OCI-LY1 (cell line): ENCODE measurements around the gene DCDC2.

Experiments used
- H2AFZ ChIP-seq: fragments of 200-600 bp; sonication (generic), shearing (Covaris generic); 2 replicates; pipeline ENCODE4 v1.6.0; 2014; ENCODE audit warnings: antibody characterized with exemption, mild to moderate bottlenecking, low read length
- H3F3A ChIP-seq: fragments of 200-600 bp; sonication (generic), shearing (Covaris generic); 2 replicates; pipeline ENCODE4 v1.6.0; 2014; ENCODE audit warnings: mild to moderate bottlenecking, antibody characterized with exemption, low read length, moderate library complexity; ENCODE audit not compliant: insufficient read depth
- H3K27ac ChIP-seq: fragments of 200-600 bp; sonication (generic); 2 replicates; pipeline ENCODE4 v1.5.1; 2014; ENCODE audit warnings: low read length, mixed run types, mild to moderate bottlenecking, low read depth; ENCODE audit not compliant: poor library complexity, severe bottlenecking
- H3K27me3 ChIP-seq: fragments of 200-600 bp; sonication (generic); 2 replicates; pipeline ENCODE4 v1.6.0; 2014; ENCODE audit warnings: antibody characterized with exemption, mild to moderate bottlenecking, low read length, moderate library complexity; ENCODE audit not compliant: insufficient read depth
- H3K36me3 ChIP-seq: fragments of 200-600 bp; sonication (generic); 2 replicates; pipeline ENCODE4 v1.6.1; 2014; ENCODE audit warnings: mild to moderate bottlenecking, antibody characterized with exemption, low read length, moderate library complexity, mixed read lengths; ENCODE audit not compliant: insufficient read depth
- H3K4me1 ChIP-seq: fragments of 200-600 bp; sonication (generic); 2 replicates; pipeline ENCODE4 v1.5.1; 2014; ENCODE audit warnings: mild to moderate bottlenecking, low read length, moderate library complexity; ENCODE audit not compliant: insufficient read depth, severe bottlenecking
- H3K4me2 ChIP-seq: fragments of 200-600 bp; sonication (generic), shearing (Covaris generic); 2 replicates; pipeline ENCODE4 v1.6.1; 2014; ENCODE audit warnings: low read length
- H3K4me3 ChIP-seq: fragments of 200-600 bp; sonication (generic); 2 replicates; pipeline ENCODE4 v1.5.1; 2014; ENCODE audit warnings: low read length, low read depth, mild to moderate bottlenecking, mixed read lengths; ENCODE audit not compliant: poor library complexity, severe bottlenecking
- H3K79me2 ChIP-seq: fragments of 200-600 bp; shearing (Covaris generic); 2 replicates; pipeline ENCODE4 v1.6.1; 2016; ENCODE audit warnings: mixed run types, low read length, mixed read lengths; ENCODE audit not compliant: insufficient read depth
- H3K9ac ChIP-seq: fragments of 200-600 bp; sonication (generic), shearing (Covaris generic); 2 replicates; pipeline ENCODE4 v1.6.1; 2014; ENCODE audit warnings: mild to moderate bottlenecking, low read length, mixed read lengths
- H3K9me2 ChIP-seq: fragments of 200-600 bp; sonication (generic), shearing (Covaris generic); 2 replicates; pipeline ENCODE4 v1.6.1; 2014; ENCODE audit warnings: low read depth, mild to moderate bottlenecking, low read length, mixed read lengths
- H3K9me3 ChIP-seq: fragments of 200-600 bp; shearing (Covaris generic); 2 replicates; pipeline ENCODE4 v1.6.1; 2014; ENCODE audit warnings: low read length, mixed read lengths
- H4K20me1 ChIP-seq: fragments of 200-600 bp; sonication (generic), shearing (Covaris generic); 2 replicates; pipeline ENCODE4 v1.6.0; 2016; ENCODE audit warnings: mild to moderate bottlenecking, low read length; ENCODE audit not compliant: insufficient read depth
- CTCF ChIP-seq: fragments of 200-600 bp; sonication (generic), shearing (Covaris generic); IDR thresholded peaks from 2 replicates; pipeline ENCODE4 v1.5.1; 2017; ENCODE audit warnings: mild to moderate bottlenecking, antibody characterized with exemption, low read length, moderate library complexity, mixed read lengths
- EZH2 ChIP-seq: fragments of 200-600 bp; sonication (generic), shearing (Covaris generic); IDR thresholded peaks from 2 replicates; pipeline ENCODE4 v1.8.0; 2017; ENCODE audit warnings: borderline replicate concordance, mixed run types, mild to moderate bottlenecking, antibody characterized with exemption, low read length, moderate library complexity, mixed read lengths

The DCDC2 gene

GRCh38 chr6:24252280-24252679, 105.6 kb downstream of the DCDC2 start:
- no peak overlapping the region for H3K4me3 ChIP-seq
- H3K4me2 ChIP-seq, result no peak overlapping the region
- no peak for TF ChIP-seq CTCF
- no peak for TF ChIP-seq EZH2
- no peaks in the 10 kb centered on the region for H3K9me3 ChIP-seq
- no peaks in the 10 kb centered on the region for H3K4me1 ChIP-seq
- H3K79me2 ChIP-seq, result no peaks in the 10 kb centered on the region
- H3K36me3 ChIP-seq, result no peaks in the 10 kb centered on the region
- no peaks in the 10 kb centered on the region for H3K9me2 ChIP-seq
- H3K9ac ChIP-seq, result no peak overlapping the region
- H3F3A ChIP-seq, result no peaks in the 10 kb centered on the region
- no peak overlapping the region for H3K27ac ChIP-seq
- no peaks in the 10 kb centered on the region for H3K27me3 ChIP-seq
- no peaks in the 10 kb centered on the region for H4K20me1 ChIP-seq
- H2AFZ ChIP-seq, result no peak overlapping the region

- Histone ChIP-seq H3K4me3 (no peak overlapping the region), H3K27ac (no peak overlapping the region)
These were observed 106.5 kb downstream of the DCDC2 start for GRCh38 chr6:24251339-24251738.

GRCh38 chr6:24249926-24250325, 107.9 kb downstream of the DCDC2 start:
- no peak overlapping the region for H3K4me2 ChIP-seq
- H2AFZ ChIP-seq, result no peak overlapping the region
- H3K27me3 ChIP-seq, result no peaks in the 10 kb centered on the region
- no peaks in the 10 kb centered on the region for H3K9me3 ChIP-seq
- no peaks in the 10 kb centered on the region for H3K79me2 ChIP-seq
- H3K9ac ChIP-seq, result no peak overlapping the region
- no peaks in the 10 kb centered on the region for H3F3A ChIP-seq
- no peaks in the 10 kb centered on the region for H3K9me2 ChIP-seq
- no peaks in the 10 kb centered on the region for H4K20me1 ChIP-seq
- no peaks in the 10 kb centered on the region for H3K4me1 ChIP-seq
- H3K4me3 ChIP-seq, result no peak overlapping the region
- no peaks in the 10 kb centered on the region for H3K36me3 ChIP-seq
- no peak overlapping the region for H3K27ac ChIP-seq
- TF ChIP-seq CTCF (no peak), EZH2 (no peak)

More at GRCh38 chr6:24251339-24251738, 106.5 kb downstream of the DCDC2 start:
- TF ChIP-seq EZH2, result no peak
- TF ChIP-seq CTCF, result no peak
- Histone ChIP-seq H3K9me2 (no peaks in the 10 kb centered on the region), H4K20me1 (no peaks in the 10 kb centered on the region), H3K27me3 (no peaks in the 10 kb centered on the region), H3F3A (no peaks in the 10 kb centered on the region), H3K36me3 (no peaks in the 10 kb centered on the region), H3K9me3 (no peaks in the 10 kb centered on the region), H3K9ac (no peak overlapping the region), H3K4me2 (no peak overlapping the region), H2AFZ (no peak overlapping the region), H3K79me2 (no peaks in the 10 kb centered on the region), H3K4me1 (no peaks in the 10 kb centered on the region)
